ENCODE results near the gene SMYD2.

SMYD2 gene

GRCh38 chr1:214281021-214281719, at the start of gene SMYD2:
Gene SMYD2 (plus strand): TSS chr1:214281159. CDS start chr1:214281255, 96 bp downstream.
- DNase-seq (ENCODE audit: low read depth), result peak; percentile 35
- no peak for TF ChIP-seq CTCF (conservative IDR thresholded peaks at IDR 0.05; ENCODE audit: control insufficient read depth, insufficient read depth, low read depth, low read length)
- H3K4me3 ChIP-seq (ENCODE audit: control insufficient read depth, low read depth, low read length), result peak within 1 kb of the TSS; percentile 85

GRCh38 chr1:214233856-214234634, 46.9 kb upstream of the SMYD2 start:
- no peak for TF ChIP-seq CTCF (conservative IDR thresholded peaks at IDR 0.05; ENCODE audit: control insufficient read depth, insufficient read depth, low read depth, low read length)
- no peak for DNase-seq (ENCODE audit: low read depth)
- no peak overlapping the region for H3K4me3 ChIP-seq (ENCODE audit: control insufficient read depth, low read depth, low read length)

GRCh38 chr1:214234635-214235025, 46.3 kb upstream of the SMYD2 start:
- DNase-seq (ENCODE audit: low read depth), result peak; percentile 44
- TF ChIP-seq CTCF (conservative IDR thresholded peaks at IDR 0.05; ENCODE audit: control insufficient read depth, insufficient read depth, low read depth, low read length), result no peak
- no peak overlapping the region for H3K4me3 ChIP-seq (ENCODE audit: control insufficient read depth, low read depth, low read length)

GRCh38 chr1:214236477-214236876, 44.5 kb upstream of the SMYD2 start:
- no peak for TF ChIP-seq CTCF (conservative IDR thresholded peaks at IDR 0.05; ENCODE audit: control insufficient read depth, insufficient read depth, low read depth, low read length)
- H3K4me3 ChIP-seq (ENCODE audit: control insufficient read depth, low read depth, low read length), result no peak overlapping the region
- no peak for DNase-seq (ENCODE audit: low read depth)

- H3K4me3 ChIP-seq (ENCODE audit: control insufficient read depth, low read depth, low read length), result no peak overlapping the region
- peak; percentile 39 for DNase-seq (ENCODE audit: low read depth)
- TF ChIP-seq CTCF (conservative IDR thresholded peaks at IDR 0.05; ENCODE audit: control insufficient read depth, insufficient read depth, low read depth, low read length), result no peak
Measured at GRCh38 chr1:214241060-214241459, 39.9 kb upstream of the SMYD2 start.

GRCh38 chr1:214244252-214244651, 36.7 kb upstream of the SMYD2 start:
- no peak for TF ChIP-seq CTCF (conservative IDR thresholded peaks at IDR 0.05; ENCODE audit: control insufficient read depth, insufficient read depth, low read depth, low read length)
- DNase-seq (ENCODE audit: low read depth), result no peak
- H3K4me3 ChIP-seq (ENCODE audit: control insufficient read depth, low read depth, low read length), result no peak overlapping the region
